Measurements from ENCODE around the gene ISCA2. TPM values are rescaled to one million over a fixed set of nuclear protein-coding genes. Genes with fewer than 3 reads are reported as not detected.

ISCA2 gene
- total RNA-seq, 1 donor from 2014 or later, result 26.0 TPM

DNA sequence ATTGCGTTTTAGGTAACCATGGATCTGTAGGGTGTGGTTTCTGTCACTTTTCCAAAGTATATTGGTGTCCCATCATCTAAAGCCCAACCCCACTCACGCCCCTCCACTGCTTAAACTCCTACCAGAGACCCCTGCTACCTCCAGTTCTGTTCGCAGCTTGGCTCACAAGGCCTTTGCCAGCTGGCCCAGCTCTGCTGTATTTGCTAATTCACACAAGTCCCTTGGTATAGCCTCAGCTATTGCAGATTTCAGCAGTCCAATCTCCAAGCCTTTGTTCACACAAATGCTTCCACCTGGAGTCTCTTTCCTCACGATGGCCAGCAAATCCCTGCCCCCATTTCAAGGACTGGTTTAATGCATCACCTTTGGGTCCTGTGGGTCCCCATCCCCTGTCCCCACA, 24.2 kb downstream of the ISCA2 start:
- TF ChIP-seq POLR2A (IDR thresholded peaks at IDR 0.05), result no peak
- TF ChIP-seq, protein P1, sequence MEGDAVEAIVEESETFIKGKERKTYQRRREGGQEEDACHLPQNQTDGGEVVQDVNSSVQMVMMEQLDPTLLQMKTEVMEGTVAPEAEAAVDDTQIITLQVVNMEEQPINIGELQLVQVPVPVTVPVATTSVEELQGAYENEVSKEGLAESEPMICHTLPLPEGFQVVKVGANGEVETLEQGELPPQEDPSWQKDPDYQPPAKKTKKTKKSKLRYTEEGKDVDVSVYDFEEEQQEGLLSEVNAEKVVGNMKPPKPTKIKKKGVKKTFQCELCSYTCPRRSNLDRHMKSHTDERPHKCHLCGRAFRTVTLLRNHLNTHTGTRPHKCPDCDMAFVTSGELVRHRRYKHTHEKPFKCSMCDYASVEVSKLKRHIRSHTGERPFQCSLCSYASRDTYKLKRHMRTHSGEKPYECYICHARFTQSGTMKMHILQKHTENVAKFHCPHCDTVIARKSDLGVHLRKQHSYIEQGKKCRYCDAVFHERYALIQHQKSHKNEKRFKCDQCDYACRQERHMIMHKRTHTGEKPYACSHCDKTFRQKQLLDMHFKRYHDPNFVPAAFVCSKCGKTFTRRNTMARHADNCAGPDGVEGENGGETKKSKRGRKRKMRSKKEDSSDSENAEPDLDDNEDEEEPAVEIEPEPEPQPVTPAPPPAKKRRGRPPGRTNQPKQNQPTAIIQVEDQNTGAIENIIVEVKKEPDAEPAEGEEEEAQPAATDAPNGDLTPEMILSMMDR (IDR thresholded peaks at IDR 0.05), result no peak
- H3K4me3 ChIP-seq, result no peak overlapping the region
- H3K36me3 ChIP-seq, result peaks cover 0 to 7% of the 10 kb centered on the region in 2 donors
- no peaks in the 10 kb centered on the region for H3K9me3 ChIP-seq
- no peak for DNase-seq (ENCODE audit: extremely low spot score in 2 of 2)
- no peaks in the 10 kb centered on the region for H3K4me1 ChIP-seq
- H3K27ac ChIP-seq, result no peak overlapping the region
- no peaks in the 10 kb centered on the region for H3K27me3 ChIP-seq
- intact Hi-C loops (cut with DNase I), result no loop called here

DNA sequence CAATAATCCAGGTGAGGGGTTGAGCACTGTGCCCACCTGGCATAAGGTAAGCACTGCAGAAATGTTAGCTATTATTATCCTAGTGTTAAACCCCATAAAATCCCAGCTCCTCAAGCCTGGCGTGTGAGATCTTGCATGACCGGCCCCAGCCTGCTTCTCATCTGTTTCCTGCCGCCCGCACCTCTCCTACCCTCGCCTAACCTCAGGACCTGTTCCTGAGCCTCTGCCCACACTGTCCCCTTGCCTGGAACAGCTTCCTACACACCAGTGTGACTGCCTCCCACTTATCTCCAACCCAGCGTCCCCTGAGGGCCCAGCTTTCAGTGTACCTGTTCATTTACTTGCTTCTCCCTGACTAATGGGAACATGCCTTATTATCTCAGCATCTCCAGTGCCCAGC, 24.7 kb downstream of the ISCA2 start:
- intact Hi-C loops (cut with DNase I), result no loop called here
- Histone ChIP-seq H3K27ac (no peak overlapping the region), H3K9me3 (no peaks in the 10 kb centered on the region), H3K27me3 (no peaks in the 10 kb centered on the region), H3K4me3 (no peak overlapping the region), H3K36me3 (peaks cover 0 to 7% of the 10 kb centered on the region in 2 donors), H3K4me1 (no peaks in the 10 kb centered on the region)
- DNase-seq (ENCODE audit: extremely low spot score in 2 of 2), result no peak
- no peak for TF ChIP-seq POLR2AphosphoS5 (IDR thresholded peaks at IDR 0.05; ENCODE audit: insufficient read depth in 1 of 2, low read depth in 1 of 2)
- TF ChIP-seq, protein P1 (IDR thresholded peaks at IDR 0.05), result no peak
- no peak for TF ChIP-seq POLR2A (IDR thresholded peaks at IDR 0.05)

DNA sequence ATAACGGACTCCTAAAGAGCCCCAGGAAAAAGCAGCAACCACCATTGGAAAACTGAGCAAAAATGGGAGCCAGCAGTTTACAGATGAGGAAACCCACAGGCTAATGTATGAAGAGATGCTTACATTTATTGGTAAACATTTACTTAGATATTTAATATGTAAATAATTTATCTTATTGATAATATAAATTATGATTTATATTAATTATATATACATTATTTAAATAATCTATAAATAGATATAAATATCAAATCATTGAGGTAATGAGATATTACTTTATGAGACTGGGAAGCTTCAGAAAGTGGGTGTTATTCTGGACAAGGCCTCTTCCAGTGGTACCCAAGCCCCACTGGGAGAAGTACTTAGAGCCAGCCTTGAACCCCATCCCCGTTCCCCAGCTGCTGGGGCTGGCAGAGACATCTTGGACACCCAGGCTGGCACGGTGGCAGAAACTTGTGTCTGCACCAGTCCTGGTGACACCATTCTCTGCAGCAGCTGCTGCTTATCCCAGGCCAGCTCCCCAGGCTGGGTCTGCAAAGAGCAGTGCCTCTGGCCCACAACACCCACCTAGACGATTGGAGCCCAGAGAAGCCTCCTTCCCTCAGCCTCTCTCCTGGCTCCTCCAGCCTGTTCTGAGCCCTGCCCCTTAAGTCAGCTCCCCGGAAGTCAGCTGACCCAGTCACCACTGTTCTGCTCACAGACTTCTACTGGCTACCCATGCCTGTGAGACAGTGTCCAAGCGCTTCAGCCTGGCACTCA, 25.9 kb downstream of the ISCA2 start:
- no peaks in the 10 kb centered on the region for H3K9me3 ChIP-seq
- no peak overlapping the region for H3K4me3 ChIP-seq
- intact Hi-C loops (cut with DNase I), result no loop called here
- no peak for DNase-seq (ENCODE audit: extremely low spot score in 2 of 2)
- TF ChIP-seq POLR2A (IDR thresholded peaks at IDR 0.05), result no peak
- TF ChIP-seq, protein P1 (IDR thresholded peaks at IDR 0.05), result no peak
- TF ChIP-seq POLR2AphosphoS5 (IDR thresholded peaks at IDR 0.05; ENCODE audit: insufficient read depth in 1 of 2, low read depth in 1 of 2), result no peak
- H3K27me3 ChIP-seq, result no peaks in the 10 kb centered on the region
- peaks cover 0 to 7% of the 10 kb centered on the region in 2 donors for H3K36me3 ChIP-seq
- no peaks in the 10 kb centered on the region for H3K4me1 ChIP-seq
- H3K27ac ChIP-seq, result no peak overlapping the region

DNA sequence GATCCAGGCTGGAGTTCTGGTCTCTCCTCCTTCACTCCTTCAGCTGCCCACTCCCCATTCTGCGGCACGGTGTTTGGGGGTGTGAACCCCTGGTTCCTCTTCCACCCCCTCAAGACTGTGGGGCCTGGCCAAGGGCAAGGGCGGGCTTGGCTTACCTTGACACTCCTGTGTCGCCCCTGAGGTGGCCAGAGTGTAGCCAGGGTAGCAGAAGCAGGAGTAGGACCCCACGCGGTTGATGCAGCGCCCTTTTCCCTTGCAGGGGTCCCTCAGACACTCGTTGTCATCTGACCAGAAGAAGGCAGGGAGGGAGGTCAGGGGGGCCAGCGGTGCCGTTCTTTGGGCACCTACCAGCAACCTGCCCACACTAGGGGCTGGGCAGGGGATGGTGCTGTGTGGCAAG, 28.2 kb downstream of the ISCA2 start:
- TF ChIP-seq, protein P1 (IDR thresholded peaks at IDR 0.05), result no peak
- TF ChIP-seq POLR2AphosphoS5 (IDR thresholded peaks at IDR 0.05; ENCODE audit: insufficient read depth in 1 of 2, low read depth in 1 of 2), result no peak
- TF ChIP-seq POLR2A (IDR thresholded peaks at IDR 0.05), result no peak
- intact Hi-C loops (cut with DNase I), result no loop called here
- Histone ChIP-seq H3K27me3 (no peaks in the 10 kb centered on the region), H3K4me1 (no peaks in the 10 kb centered on the region), H3K36me3 (peaks cover 0 to 7% of the 10 kb centered on the region in 2 donors), H3K4me3 (no peak overlapping the region), H3K9me3 (no peaks in the 10 kb centered on the region), H3K27ac (no peak overlapping the region)
- no peak for DNase-seq (ENCODE audit: extremely low spot score in 2 of 2)

DNA sequence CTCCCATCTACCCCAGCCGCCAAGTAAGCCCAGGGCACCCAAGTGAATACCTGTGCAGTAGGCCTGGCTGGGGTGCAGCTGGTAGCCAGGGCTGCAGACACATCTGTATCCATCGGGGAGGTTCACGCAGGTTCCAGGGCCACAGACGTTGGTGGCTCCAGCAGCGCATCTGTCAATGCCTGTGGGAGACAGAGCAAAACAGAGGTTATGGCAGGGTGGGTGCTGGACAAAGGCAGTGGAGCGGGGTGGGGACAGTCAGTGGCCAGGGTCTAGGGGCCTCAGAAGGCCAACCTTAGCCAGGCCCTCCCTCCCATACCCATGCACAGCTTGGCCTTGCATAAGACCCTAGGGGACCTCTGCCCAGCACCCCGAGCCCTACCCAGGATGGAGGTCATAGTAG, 29.2 kb downstream of the ISCA2 start:
- Histone ChIP-seq H3K36me3 (peaks cover 0 to 7% of the 10 kb centered on the region in 2 donors), H3K4me3 (no peak overlapping the region), H3K9me3 (no peaks in the 10 kb centered on the region), H3K27ac (no peak overlapping the region), H3K4me1 (no peaks in the 10 kb centered on the region), H3K27me3 (no peaks in the 10 kb centered on the region)
- DNase-seq (ENCODE audit: extremely low spot score in 2 of 2), result no peak
- TF ChIP-seq, protein P1 (IDR thresholded peaks at IDR 0.05), result no peak
- TF ChIP-seq POLR2A (IDR thresholded peaks at IDR 0.05) (no peak), POLR2AphosphoS5 (IDR thresholded peaks at IDR 0.05; ENCODE audit: insufficient read depth in 1 of 2, low read depth in 1 of 2) (no peak)
- intact Hi-C loops (cut with DNase I), result no loop called here

All from vagina (tissue), 2 donors.